Measurements from ENCODE around the gene CCDC27.
A peak's percentile ranks its signal among the peaks of the same experiment; 100 is the strongest.
"Not testable (repeated sequence)": the region's sequence is repeated elsewhere in the genome, so short reads cannot be mapped to it uniquely, and the experiment has no call there.

Gene CCDC27

GRCh38 chr1:3796215-3797061 is 44.2 kb downstream of the CCDC27 start, which contains the start of gene LRRC47:
Gene LRRC47, minus strand, starts transcription at chr1:3796498. Its CDS starts 22 bp downstream, at chr1:3796476.
- peak; percentile 98 for DNase-seq (ENCODE audit: low spot score)

GRCh38 chr1:3799976-3800685 is 47.9 kb downstream of the CCDC27 start:
- no peak for DNase-seq (ENCODE audit: low spot score)

- not testable (repeated sequence) for DNase-seq (ENCODE audit: low spot score)
Measured at GRCh38 chr1:3800795-3801194, 48.5 kb downstream of the CCDC27 start.

- no peak for DNase-seq (ENCODE audit: low spot score)
Measured at GRCh38 chr1:3803905-3804626, 51.8 kb downstream of the CCDC27 start.

GRCh38 chr1:3804627-3804944 is 52.3 kb downstream of the CCDC27 start:
- not testable (repeated sequence) for DNase-seq (ENCODE audit: low spot score)

GRCh38 chr1:3805038-3805437 is 52.8 kb downstream of the CCDC27 start:
- no peak for DNase-seq (ENCODE audit: low spot score)

GRCh38 chr1:3807769-3808168 is 55.5 kb downstream of the CCDC27 start:
- DNase-seq (ENCODE audit: low spot score) = no peak

- no peak for DNase-seq (ENCODE audit: low spot score)
Measured at GRCh38 chr1:3809680-3810079, 57.4 kb downstream of the CCDC27 start.

GRCh38 chr1:3810149-3810761 is 58.0 kb downstream of the CCDC27 start:
- DNase-seq (ENCODE audit: low spot score) = not testable (repeated sequence)

GRCh38 chr1:3811595-3811911 is 59.3 kb downstream of the CCDC27 start:
- DNase-seq (ENCODE audit: low spot score) = no peak

- no peak for DNase-seq (ENCODE audit: low spot score)
Measured at GRCh38 chr1:3814065-3814464, 61.8 kb downstream of the CCDC27 start.

- DNase-seq (ENCODE audit: low spot score) = no peak
Measured at GRCh38 chr1:3814771-3815561, 62.7 kb downstream of the CCDC27 start.

GRCh38 chr1:3816331-3817137 is 64.3 kb downstream of the CCDC27 start:
- DNase-seq (ENCODE audit: low spot score) = no peak

- DNase-seq (ENCODE audit: low spot score) = no peak
Measured at GRCh38 chr1:3817138-3817740, 65.0 kb downstream of the CCDC27 start.

GRCh38 chr1:3817821-3818597 is 65.8 kb downstream of the CCDC27 start:
- DNase-seq (ENCODE audit: low spot score) = no peak

GRCh38 chr1:3819771-3820200 is 67.5 kb downstream of the CCDC27 start:
- no peak for DNase-seq (ENCODE audit: low spot score)

GRCh38 chr1:3820316-3820715 is 68.1 kb downstream of the CCDC27 start:
- no peak for DNase-seq (ENCODE audit: low spot score)

GRCh38 chr1:3821004-3821403 is 68.8 kb downstream of the CCDC27 start:
- no peak for DNase-seq (ENCODE audit: low spot score)

Data from hepatic stellate cell (primary cell).